MG63 (cell line): ENCODE data around the gene UBE2H. TPM values are rescaled to one million over a fixed set of nuclear protein-coding genes. Genes with fewer than 3 reads are reported as not detected.
A peak's percentile ranks its signal among the peaks of the same experiment; 100 is the strongest.

Experiments
- DNase-seq: peaks from one replicate; pipeline ENCODE4 v3.0.0-alpha.2; 2020
- H3K27me3 ChIP-seq: fragments of 250-450 bp; sonication (Bioruptor Pico); 2 replicates; pipeline ENCODE4 v1.5.1; 2020; ENCODE audit warnings: mild to moderate bottlenecking, moderate library complexity
- H3K36me3 ChIP-seq: fragments of 250-450 bp; sonication (Bioruptor Pico); 2 replicates; pipeline ENCODE4 v1.5.1; 2020; ENCODE audit warnings: mild to moderate bottlenecking, moderate library complexity
- H3K4me3 ChIP-seq: fragments of 250-450 bp; sonication (Bioruptor Pico); 2 replicates; pipeline ENCODE4 v1.5.1; 2020; ENCODE audit warnings: mild to moderate bottlenecking, moderate library complexity
- H3K9me3 ChIP-seq: fragments of 250-450 bp; sonication (Bioruptor Pico); 2 replicates; pipeline ENCODE4 v1.5.1; 2020; ENCODE audit warnings: mild to moderate bottlenecking, moderate library complexity
- total RNA-seq: library from RNA; depleted of rRNA; stranded (reverse); fragments of >200 nt; shearing (Covaris generic); gene quantifications from 2 replicates; pipeline ENCODE4 v1.2.3, GENCODE V29; 2014; ENCODE audit warnings: low replicate concordance

UBE2H gene
- total RNA-seq, 1 experiment from 2014 or later = 21.2 TPM

GRCh38 chr7:129925416-129926002, 27.3 kb downstream of the UBE2H start:
- DNase-seq = no peak
- H3K27me3 ChIP-seq = no peaks in the 10 kb centered on the region
- peaks cover 15% of the 10 kb centered on the region for H3K36me3 ChIP-seq
- no peak overlapping the region for H3K4me3 ChIP-seq
- no peaks in the 10 kb centered on the region for H3K9me3 ChIP-seq

- no peak overlapping the region for H3K4me3 ChIP-seq
- no peak for DNase-seq
- H3K36me3 ChIP-seq = peaks cover 22% of the 10 kb centered on the region
- H3K27me3 ChIP-seq = no peaks in the 10 kb centered on the region
- H3K9me3 ChIP-seq = no peaks in the 10 kb centered on the region
Measured at GRCh38 chr7:129924602-129925001, 28.2 kb downstream of the UBE2H start.

GRCh38 chr7:129923709-129924108, 29.1 kb downstream of the UBE2H start:
- peaks cover 23% of the 10 kb centered on the region for H3K36me3 ChIP-seq
- no peaks in the 10 kb centered on the region for H3K27me3 ChIP-seq
- peak; percentile 43 for DNase-seq
- no peaks in the 10 kb centered on the region for H3K9me3 ChIP-seq
- no peak overlapping the region for H3K4me3 ChIP-seq

GRCh38 chr7:129919492-129919891, 33.3 kb downstream of the UBE2H start:
- Histone ChIP-seq H3K27me3 (no peaks in the 10 kb centered on the region), H3K36me3 (peaks cover 22% of the 10 kb centered on the region), H3K4me3 (no peak overlapping the region), H3K9me3 (no peaks in the 10 kb centered on the region)
- no peak for DNase-seq

GRCh38 chr7:129918922-129919321, 33.8 kb downstream of the UBE2H start:
- no peak for DNase-seq
- no peak overlapping the region for H3K4me3 ChIP-seq
- no peaks in the 10 kb centered on the region for H3K27me3 ChIP-seq
- no peaks in the 10 kb centered on the region for H3K9me3 ChIP-seq
- peaks cover 23% of the 10 kb centered on the region for H3K36me3 ChIP-seq

GRCh38 chr7:129917934-129918333, 34.8 kb downstream of the UBE2H start:
- H3K36me3 ChIP-seq = peaks cover 17% of the 10 kb centered on the region
- H3K4me3 ChIP-seq = no peak overlapping the region
- H3K9me3 ChIP-seq = no peaks in the 10 kb centered on the region
- H3K27me3 ChIP-seq = no peaks in the 10 kb centered on the region
- DNase-seq = no peak

- H3K9me3 ChIP-seq = no peaks in the 10 kb centered on the region
- peaks cover 7% of the 10 kb centered on the region for H3K36me3 ChIP-seq
- no peaks in the 10 kb centered on the region for H3K27me3 ChIP-seq
- H3K4me3 ChIP-seq = no peak overlapping the region
- no peak for DNase-seq
Measured at GRCh38 chr7:129914536-129915272, 38.1 kb downstream of the UBE2H start.

GRCh38 chr7:129913428-129913827, 39.3 kb downstream of the UBE2H start:
- no peaks in the 10 kb centered on the region for H3K9me3 ChIP-seq

GRCh38 chr7:129911790-129912189, 41.0 kb downstream of the UBE2H start:
- H3K9me3 ChIP-seq = no peaks in the 10 kb centered on the region
- H3K27me3 ChIP-seq = no peaks in the 10 kb centered on the region
- no peak overlapping the region for H3K4me3 ChIP-seq
- no peak for DNase-seq
- peaks cover 7% of the 10 kb centered on the region for H3K36me3 ChIP-seq

More at GRCh38 chr7:129913428-129913827, 39.3 kb downstream of the UBE2H start:
- Histone ChIP-seq H3K36me3 (peaks cover 7% of the 10 kb centered on the region), H3K27me3 (no peaks in the 10 kb centered on the region), H3K4me3 (no peak overlapping the region)
- DNase-seq = no peak

GRCh38 chr7:129909669-129910068, 43.1 kb downstream of the UBE2H start:
- DNase-seq = no peak

GRCh38 chr7:129908181-129908580, 44.6 kb downstream of the UBE2H start:
- no peak for DNase-seq
- H3K27me3 ChIP-seq = no peaks in the 10 kb centered on the region
- H3K4me3 ChIP-seq = no peak overlapping the region
- peaks cover 8% of the 10 kb centered on the region for H3K36me3 ChIP-seq
- no peaks in the 10 kb centered on the region for H3K9me3 ChIP-seq

More at GRCh38 chr7:129909669-129910068, 43.1 kb downstream of the UBE2H start:
- Histone ChIP-seq H3K9me3 (no peaks in the 10 kb centered on the region), H3K36me3 (peaks cover 11% of the 10 kb centered on the region), H3K4me3 (no peak overlapping the region), H3K27me3 (no peaks in the 10 kb centered on the region)

GRCh38 chr7:129907122-129907736, 45.5 kb downstream of the UBE2H start:
- peaks cover 8% of the 10 kb centered on the region for H3K36me3 ChIP-seq
- no peaks in the 10 kb centered on the region for H3K27me3 ChIP-seq
- H3K4me3 ChIP-seq = no peak overlapping the region
- no peak for DNase-seq
- no peaks in the 10 kb centered on the region for H3K9me3 ChIP-seq

- no peak for DNase-seq
Measured at GRCh38 chr7:129906700-129907099, 46.1 kb downstream of the UBE2H start.

GRCh38 chr7:129903935-129904334, 48.8 kb downstream of the UBE2H start:
- Histone ChIP-seq H3K36me3 (peaks cover 11% of the 10 kb centered on the region), H3K4me3 (no peak overlapping the region), H3K9me3 (no peaks in the 10 kb centered on the region), H3K27me3 (no peaks in the 10 kb centered on the region)
- DNase-seq = no peak

More at GRCh38 chr7:129906700-129907099, 46.1 kb downstream of the UBE2H start:
- no peaks in the 10 kb centered on the region for H3K9me3 ChIP-seq
- H3K4me3 ChIP-seq = no peak overlapping the region
- H3K27me3 ChIP-seq = no peaks in the 10 kb centered on the region
- peaks cover 9% of the 10 kb centered on the region for H3K36me3 ChIP-seq

GRCh38 chr7:129902788-129903422, 49.9 kb downstream of the UBE2H start:
- Histone ChIP-seq H3K36me3 (peaks cover 17% of the 10 kb centered on the region), H3K9me3 (no peaks in the 10 kb centered on the region), H3K27me3 (no peaks in the 10 kb centered on the region), H3K4me3 (no peak overlapping the region)
- DNase-seq = no peak

- Histone ChIP-seq H3K27me3 (no peaks in the 10 kb centered on the region), H3K9me3 (no peaks in the 10 kb centered on the region), H3K4me3 (no peak overlapping the region), H3K36me3 (peaks cover 19% of the 10 kb centered on the region)
- DNase-seq = no peak
Measured at GRCh38 chr7:129898502-129899160, 54.1 kb downstream of the UBE2H start.

GRCh38 chr7:129898007-129898406, 54.8 kb downstream of the UBE2H start:
- DNase-seq = no peak
- H3K9me3 ChIP-seq = no peaks in the 10 kb centered on the region
- H3K27me3 ChIP-seq = no peaks in the 10 kb centered on the region
- no peak overlapping the region for H3K4me3 ChIP-seq
- peaks cover 19% of the 10 kb centered on the region for H3K36me3 ChIP-seq
